ENCODE data around the gene PLEKHM2. TPM values are rescaled to one million over a fixed set of nuclear protein-coding genes. Genes with fewer than 3 reads are reported as not detected.

PLEKHM2 gene
- total and polyA plus RNA-seq, 3 experiments from 2014 or later: 8.3 to 56.3 (median 55.8) TPM

DNA sequence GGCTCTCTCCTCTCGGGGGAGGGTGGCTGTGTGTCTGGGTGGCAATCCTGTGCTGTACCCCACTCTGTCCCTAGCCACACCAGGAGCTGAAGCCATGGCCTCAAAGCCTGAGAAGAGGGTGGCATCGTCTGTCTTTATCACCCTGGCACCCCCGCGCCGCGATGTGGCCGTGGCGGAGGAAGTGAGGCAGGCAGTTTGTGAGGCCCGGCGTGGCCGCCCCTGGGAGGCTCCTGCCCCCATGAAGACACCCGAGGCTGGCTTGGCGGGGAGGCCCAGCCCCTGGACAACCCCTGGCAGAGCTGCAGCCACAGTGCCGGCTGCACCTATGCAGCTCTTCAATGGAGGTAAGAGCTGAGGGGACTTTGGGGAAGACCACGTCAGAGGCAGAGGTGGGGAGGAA lies 80.8 kb downstream of the PLEKHM2 start:
- no peaks in the 10 kb centered on the region for H3K36me3 ChIP-seq (ENCODE audit: insufficient read depth, low read length)
- H3K27ac ChIP-seq (ENCODE audit: low read depth, low read length): no peak overlapping the region
- Mint-ChIP-seq H3K4me3 (no peak overlapping the region), H3K4me1 (no peaks in the 10 kb centered on the region), H3K36me3 (no peaks in the 10 kb centered on the region), H3K27me3 (peaks cover 22 to 41% of the 10 kb centered on the region in 2 donors), H3K27ac (no peak overlapping the region), H3K9me3 (no peaks in the 10 kb centered on the region)
- no peaks in the 10 kb centered on the region for H3K4me1 ChIP-seq (ENCODE audit: insufficient read depth, low read length)
- H3K27me3 ChIP-seq (ENCODE audit: insufficient read depth, low read length, poor library complexity, severe bottlenecking): no peaks in the 10 kb centered on the region
- POLR2A ChIA-PET: no interaction called here
- no peak for DNase-seq
- H3K9me3 ChIP-seq (ENCODE audit: low read length): no peaks in the 10 kb centered on the region
- no peak overlapping the region for H3K4me3 ChIP-seq (ENCODE audit: low read length)
- CTCF ChIA-PET: no interaction called here

- H3K4me3 Mint-ChIP-seq: no peak overlapping the region
- H3K27me3 Mint-ChIP-seq: peaks cover 23 to 41% of the 10 kb centered on the region in 2 donors
- H3K9me3 ChIP-seq (ENCODE audit: low read length): no peaks in the 10 kb centered on the region
- no peak overlapping the region for H3K4me3 ChIP-seq (ENCODE audit: low read length)
- no peaks in the 10 kb centered on the region for H3K27me3 ChIP-seq (ENCODE audit: insufficient read depth, low read length, poor library complexity, severe bottlenecking)
- no peaks in the 10 kb centered on the region for H3K36me3 ChIP-seq (ENCODE audit: insufficient read depth, low read length)
- no peaks in the 10 kb centered on the region for H3K36me3 Mint-ChIP-seq
- no peaks in the 10 kb centered on the region for H3K4me1 ChIP-seq (ENCODE audit: insufficient read depth, low read length)
- no peak overlapping the region for H3K27ac Mint-ChIP-seq
- H3K4me1 Mint-ChIP-seq: no peaks in the 10 kb centered on the region
- no peaks in the 10 kb centered on the region for H3K9me3 Mint-ChIP-seq
- CTCF ChIA-PET: interaction anchor here (0.9 kb wide), 1 partner anchor 26 kb away, joined by 3 read pairs; no protein-coding TSS in a partner anchor
- POLR2A ChIA-PET: no interaction called here
- H3K27ac ChIP-seq (ENCODE audit: low read depth, low read length): no peak overlapping the region
- no peak for DNase-seq
These were observed 81.5 kb downstream of the PLEKHM2 start for GRCh38 chr1:15765495-15766194.

- H3K27ac ChIP-seq (ENCODE audit: low read depth, low read length): no peak overlapping the region
- ChIA-PET POLR2A (no interaction called here), CTCF (no interaction called here)
- no peak for DNase-seq
- H3K4me1 ChIP-seq (ENCODE audit: insufficient read depth, low read length): no peaks in the 10 kb centered on the region
- no peaks in the 10 kb centered on the region for H3K36me3 ChIP-seq (ENCODE audit: insufficient read depth, low read length)
- H3K4me3 ChIP-seq (ENCODE audit: low read length): no peak overlapping the region
- no peak overlapping the region for H3K4me3 Mint-ChIP-seq
- H3K27me3 Mint-ChIP-seq: peaks cover 24 to 37% of the 10 kb centered on the region in 2 donors
- H3K27me3 ChIP-seq (ENCODE audit: insufficient read depth, low read length, poor library complexity, severe bottlenecking): peaks cover 3% of the 10 kb centered on the region
- H3K9me3 Mint-ChIP-seq: no peaks in the 10 kb centered on the region
- H3K9me3 ChIP-seq (ENCODE audit: low read length): no peaks in the 10 kb centered on the region
- no peak overlapping the region for H3K27ac Mint-ChIP-seq
- H3K36me3 Mint-ChIP-seq: no peaks in the 10 kb centered on the region
- no peaks in the 10 kb centered on the region for H3K4me1 Mint-ChIP-seq
These were observed 83.8 kb downstream of the PLEKHM2 start for GRCh38 chr1:15767941-15768340.

GRCh38 chr1:15768388-15768787 lies 84.3 kb downstream of the PLEKHM2 start:
- Histone ChIP-seq H3K4me3 (ENCODE audit: low read length) (no peak overlapping the region), H3K4me1 (ENCODE audit: insufficient read depth, low read length) (no peaks in the 10 kb centered on the region), H3K36me3 (ENCODE audit: insufficient read depth, low read length) (no peaks in the 10 kb centered on the region), H3K27me3 (ENCODE audit: insufficient read depth, low read length, poor library complexity, severe bottlenecking) (peaks cover 3% of the 10 kb centered on the region), H3K27ac (ENCODE audit: low read depth, low read length) (no peak overlapping the region), H3K9me3 (ENCODE audit: low read length) (no peaks in the 10 kb centered on the region)
- ChIA-PET POLR2A (no interaction called here), CTCF (interaction anchor here (0.8 kb wide), 1 partner anchor 24 kb away, joined by 4 read pairs; no protein-coding TSS in a partner anchor)
- Mint-ChIP-seq H3K27ac (no peak overlapping the region), H3K4me3 (no peak overlapping the region), H3K36me3 (no peaks in the 10 kb centered on the region), H3K9me3 (peaks cover 0 to 1% (median 0%) of the 10 kb centered on the region in 5 donors), H3K4me1 (no peaks in the 10 kb centered on the region), H3K27me3 (peaks cover 24 to 37% of the 10 kb centered on the region in 2 donors)
- no peak for DNase-seq

DNA sequence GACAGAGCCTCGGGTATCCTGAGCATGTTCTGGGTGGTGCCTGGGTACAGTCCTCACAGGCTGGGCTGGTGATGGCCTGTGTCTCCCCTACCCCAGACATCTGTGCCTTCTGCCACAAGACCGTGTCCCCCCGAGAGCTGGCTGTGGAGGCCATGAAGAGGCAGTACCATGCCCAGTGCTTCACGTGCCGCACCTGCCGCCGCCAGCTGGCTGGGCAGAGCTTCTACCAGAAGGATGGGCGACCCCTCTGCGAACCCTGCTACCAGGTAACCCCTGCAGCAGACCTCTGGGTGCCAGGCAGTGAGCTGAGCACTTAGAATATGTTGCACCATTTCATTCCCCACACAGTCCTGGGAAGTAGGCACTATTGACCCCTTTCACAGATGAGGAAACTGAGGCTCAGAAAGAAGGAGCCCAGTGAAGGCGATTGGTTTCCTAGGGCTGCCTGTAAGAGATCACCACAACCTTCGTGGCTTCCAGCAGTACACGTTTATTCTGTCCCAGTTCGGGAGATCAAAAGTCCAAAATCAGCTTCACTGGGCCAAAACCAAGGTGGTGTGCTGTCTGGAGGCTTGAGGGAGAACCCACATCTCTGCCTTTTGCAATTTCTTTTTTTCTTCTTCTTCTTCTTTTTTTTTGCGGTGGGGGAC lies 86.3 kb downstream of the PLEKHM2 start:
- ChIA-PET CTCF (no interaction called here), POLR2A (no interaction called here)
- peaks cover 3% of the 10 kb centered on the region for H3K27me3 ChIP-seq (ENCODE audit: insufficient read depth, low read length, poor library complexity, severe bottlenecking)
- H3K4me3 ChIP-seq (ENCODE audit: low read length): no peak overlapping the region
- no peak overlapping the region for H3K27ac Mint-ChIP-seq
- no peaks in the 10 kb centered on the region for H3K36me3 Mint-ChIP-seq
- no peaks in the 10 kb centered on the region for H3K4me1 Mint-ChIP-seq
- no peaks in the 10 kb centered on the region for H3K36me3 ChIP-seq (ENCODE audit: insufficient read depth, low read length)
- H3K9me3 Mint-ChIP-seq: peaks cover 0 to 4% (median 0%) of the 10 kb centered on the region in 5 donors
- H3K4me1 ChIP-seq (ENCODE audit: insufficient read depth, low read length): no peaks in the 10 kb centered on the region
- peaks cover 16 to 30% of the 10 kb centered on the region in 2 donors for H3K27me3 Mint-ChIP-seq
- no peak for DNase-seq
- H3K4me3 Mint-ChIP-seq: no peak overlapping the region
- H3K27ac ChIP-seq (ENCODE audit: low read depth, low read length): no peak overlapping the region
- no peaks in the 10 kb centered on the region for H3K9me3 ChIP-seq (ENCODE audit: low read length)

- POLR2A ChIA-PET: no interaction called here
- H3K36me3 ChIP-seq (ENCODE audit: insufficient read depth, low read length): no peaks in the 10 kb centered on the region
- H3K9me3 Mint-ChIP-seq: peaks cover 0 to 4% (median 0%) of the 10 kb centered on the region in 5 donors
- H3K4me3 ChIP-seq (ENCODE audit: low read length): no peak overlapping the region
- peaks cover 15 to 24% of the 10 kb centered on the region in 2 donors for H3K27me3 Mint-ChIP-seq
- peaks cover 3% of the 10 kb centered on the region for H3K27me3 ChIP-seq (ENCODE audit: insufficient read depth, low read length, poor library complexity, severe bottlenecking)
- no peaks in the 10 kb centered on the region for H3K4me1 Mint-ChIP-seq
- no peaks in the 10 kb centered on the region for H3K36me3 Mint-ChIP-seq
- CTCF ChIA-PET: no interaction called here
- DNase-seq: no peak
- H3K4me1 ChIP-seq (ENCODE audit: insufficient read depth, low read length): no peaks in the 10 kb centered on the region
- no peaks in the 10 kb centered on the region for H3K9me3 ChIP-seq (ENCODE audit: low read length)
- H3K27ac Mint-ChIP-seq: no peak overlapping the region
- H3K4me3 Mint-ChIP-seq: no peak overlapping the region
- no peak overlapping the region for H3K27ac ChIP-seq (ENCODE audit: low read depth, low read length)
These were observed 87.9 kb downstream of the PLEKHM2 start for GRCh38 chr1:15771836-15772515.

GRCh38 chr1:15775706-15776105 lies 91.6 kb downstream of the PLEKHM2 start:
- no peak for DNase-seq
- no peaks in the 10 kb centered on the region for H3K36me3 ChIP-seq (ENCODE audit: insufficient read depth, low read length)

More at GRCh38 chr1:15775706-15776105, 91.6 kb downstream of the PLEKHM2 start:
- Mint-ChIP-seq H3K36me3 (no peaks in the 10 kb centered on the region), H3K27ac (peak overlapping the region in 1 of 8 donors; percentile 36), H3K27me3 (peaks cover 10 to 15% of the 10 kb centered on the region in 2 donors), H3K4me3 (no peak overlapping the region), H3K9me3 (peaks cover 0 to 4% (median 0%) of the 10 kb centered on the region in 5 donors), H3K4me1 (no peaks in the 10 kb centered on the region)
- Histone ChIP-seq H3K27ac (ENCODE audit: low read depth, low read length) (no peak overlapping the region), H3K4me3 (ENCODE audit: low read length) (no peak overlapping the region), H3K9me3 (ENCODE audit: low read length) (no peaks in the 10 kb centered on the region), H3K4me1 (ENCODE audit: insufficient read depth, low read length) (no peaks in the 10 kb centered on the region), H3K27me3 (ENCODE audit: insufficient read depth, low read length, poor library complexity, severe bottlenecking) (peaks cover 3% of the 10 kb centered on the region)
- ChIA-PET CTCF (interaction anchor here (0.5 kb wide), 1 partner anchor 244 kb away, joined by 3 read pairs; no protein-coding TSS in a partner anchor), POLR2A (interaction anchor here (0.6 kb wide), 1 partner anchor 53 kb away, joined by 6 read pairs; no protein-coding TSS in a partner anchor)
